Measurements from ENCODE around the gene OR52N5.

OR52N5 gene

DNA sequence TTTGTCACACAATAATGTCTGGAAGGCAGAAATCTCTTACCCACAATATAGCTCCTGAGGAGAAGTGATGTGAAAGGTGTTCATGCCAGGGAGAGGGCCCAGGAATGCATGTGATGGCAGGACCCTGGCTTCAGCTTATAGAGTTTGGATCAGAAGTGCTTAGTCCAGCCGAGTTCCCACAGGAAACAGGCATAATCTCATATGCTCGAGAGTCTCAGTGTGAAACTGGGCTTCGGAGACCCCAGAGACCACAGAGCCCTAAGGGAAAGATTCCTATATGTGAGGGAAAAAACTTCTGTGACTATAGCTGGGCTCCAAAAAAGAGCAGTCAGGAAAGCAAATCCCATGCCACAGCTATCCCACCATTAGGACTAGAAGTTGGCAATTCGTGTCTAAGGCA, at the start of gene OR52N5:
OR52N5 (minus strand) TSS at position 101 of the 400 bp plus-strand sequence. CDS start 4,721 bp downstream, outside the sequence.
- no peak for DNase-seq

DNA sequence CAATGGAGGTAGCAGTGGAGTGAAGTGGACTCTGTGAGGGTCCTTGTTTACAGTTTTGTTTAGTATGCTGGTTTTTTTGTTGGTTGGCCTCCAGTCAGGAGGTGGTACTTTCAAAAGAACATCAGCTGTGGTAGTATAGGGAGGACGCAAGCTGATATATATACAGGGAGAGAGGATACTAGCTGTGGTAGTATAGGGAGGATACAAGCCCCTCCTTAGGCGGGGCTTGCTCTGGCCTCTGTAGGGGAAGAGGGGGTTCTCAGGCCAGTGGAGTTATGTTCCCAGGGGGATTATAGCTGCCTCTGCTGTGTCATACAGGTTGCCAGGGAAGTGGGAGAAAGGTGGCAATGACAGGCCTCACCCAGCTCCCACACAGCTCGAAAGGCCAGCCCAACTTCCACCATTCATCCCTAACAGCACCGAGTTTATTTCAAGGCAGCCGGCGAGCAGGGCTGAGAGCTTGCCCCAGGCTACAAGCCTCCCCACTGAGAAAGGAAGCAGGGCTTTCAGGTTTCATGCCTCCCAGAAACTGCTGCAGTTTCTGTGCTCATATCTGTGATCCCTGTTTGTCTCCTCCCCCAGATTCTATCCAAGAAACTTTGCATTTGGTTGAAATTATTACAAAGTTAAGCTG, 48.2 kb upstream of the OR52N5 start:
- DNase-seq = no peak

DNA sequence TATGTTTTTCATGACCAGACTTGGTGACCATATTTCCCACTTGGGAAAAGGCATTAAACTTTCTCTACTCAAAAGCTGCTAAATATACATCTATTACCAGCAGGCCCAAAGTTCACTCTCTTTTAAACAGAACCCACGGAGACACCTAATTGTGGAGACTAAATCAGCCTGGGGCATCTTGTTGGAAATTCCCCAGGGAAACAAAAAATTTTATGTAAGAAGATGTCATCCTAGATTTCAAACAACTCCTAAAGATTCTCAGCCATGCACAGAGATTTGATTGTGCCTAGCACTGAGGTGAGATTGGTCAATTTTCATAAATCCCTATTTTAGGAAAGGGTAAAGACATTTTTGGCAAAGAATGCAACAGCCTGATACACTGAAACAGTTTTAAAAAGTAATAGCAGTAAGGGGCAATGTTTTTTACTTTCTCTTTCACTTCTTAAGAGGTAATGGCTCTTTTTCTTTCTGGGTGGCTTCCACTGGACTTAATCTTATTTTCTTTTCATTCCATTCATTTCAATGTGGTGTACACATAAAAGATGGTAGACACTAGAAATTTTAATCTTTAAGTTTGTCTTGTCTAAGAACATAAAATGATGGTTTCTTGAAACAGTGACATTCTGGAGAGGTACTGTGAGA, 35.2 kb upstream of the OR52N5 start:
- no peak for DNase-seq

DNA sequence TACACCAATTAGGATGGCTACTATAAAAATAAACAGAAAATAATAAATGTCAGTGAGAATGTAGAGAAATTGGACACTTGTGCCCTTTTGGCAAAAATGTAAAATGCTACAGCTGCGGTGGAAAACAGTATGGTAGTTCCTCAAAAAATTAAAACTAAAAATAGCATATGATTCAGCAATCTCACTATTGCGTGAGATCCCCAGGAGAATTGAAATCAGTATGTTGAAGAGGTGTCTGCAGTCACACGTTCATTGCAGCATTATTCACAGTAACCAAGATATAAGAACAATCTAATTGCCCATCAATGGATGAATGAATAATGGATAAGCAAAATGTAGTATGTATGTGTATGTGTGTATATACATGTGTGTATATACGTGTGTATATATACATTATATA, 32.4 kb upstream of the OR52N5 start:
- DNase-seq = no peak

DNA sequence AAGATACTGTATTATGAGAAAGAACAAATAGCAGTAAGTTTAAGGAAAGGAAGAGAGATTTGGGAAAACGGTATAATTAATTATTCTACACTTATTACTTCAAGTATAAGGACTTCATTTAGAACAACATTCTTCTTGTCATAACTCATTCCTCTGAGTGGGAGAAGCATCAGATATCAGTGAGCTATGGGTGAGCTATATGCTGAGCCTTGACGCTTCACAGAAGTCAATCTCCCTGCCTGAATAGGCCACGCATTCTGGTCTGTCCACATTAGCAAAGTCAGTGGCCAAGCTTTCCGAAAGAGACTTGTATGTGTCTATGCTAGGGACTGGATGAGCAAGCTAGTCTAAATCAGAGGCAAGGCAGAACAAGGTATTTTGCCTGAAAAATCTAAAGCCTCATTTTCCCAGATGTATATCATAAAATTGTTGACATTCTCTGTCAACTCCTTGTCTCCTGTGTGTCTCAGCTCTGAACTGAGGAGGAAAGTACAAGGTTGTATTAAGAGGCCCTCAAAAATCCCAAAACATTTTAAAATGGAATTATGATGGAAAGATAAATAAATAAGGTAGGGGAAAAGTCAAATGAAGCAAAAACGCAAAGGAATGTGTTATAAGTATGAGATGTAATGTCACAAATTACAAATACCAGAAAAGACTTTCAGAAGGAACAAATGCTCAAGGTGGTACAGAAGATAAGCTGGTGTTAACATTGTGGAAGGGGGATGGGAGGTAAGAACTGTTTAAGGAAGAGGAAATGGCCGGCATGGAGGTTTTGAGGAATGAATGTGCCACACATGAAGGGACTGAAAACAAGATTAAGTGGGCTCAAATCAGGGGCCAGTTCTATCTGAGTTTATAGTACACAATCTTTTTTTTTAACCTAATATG, 27.0 kb upstream of the OR52N5 start:
- DNase-seq = no peak

DNA sequence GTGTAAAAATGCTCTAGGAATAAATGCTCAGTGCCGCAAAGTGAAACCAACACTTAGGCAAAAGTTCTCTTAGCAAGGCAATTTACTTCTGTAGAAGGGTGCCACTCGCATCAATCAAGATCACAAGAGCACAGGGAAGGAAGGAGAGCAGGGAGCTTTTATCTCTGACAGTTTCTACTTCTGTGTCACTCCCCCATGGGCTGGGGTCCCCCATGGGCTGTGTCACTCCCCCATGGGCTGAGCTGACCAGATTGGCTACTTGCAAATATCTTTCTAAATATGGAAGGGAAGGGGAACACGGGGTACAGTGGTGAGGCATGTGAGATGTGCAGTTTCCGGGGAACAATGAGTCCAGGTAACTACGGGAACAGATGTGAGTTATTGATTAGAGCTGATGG, 26.0 kb upstream of the OR52N5 start:
- DNase-seq = no peak

DNA sequence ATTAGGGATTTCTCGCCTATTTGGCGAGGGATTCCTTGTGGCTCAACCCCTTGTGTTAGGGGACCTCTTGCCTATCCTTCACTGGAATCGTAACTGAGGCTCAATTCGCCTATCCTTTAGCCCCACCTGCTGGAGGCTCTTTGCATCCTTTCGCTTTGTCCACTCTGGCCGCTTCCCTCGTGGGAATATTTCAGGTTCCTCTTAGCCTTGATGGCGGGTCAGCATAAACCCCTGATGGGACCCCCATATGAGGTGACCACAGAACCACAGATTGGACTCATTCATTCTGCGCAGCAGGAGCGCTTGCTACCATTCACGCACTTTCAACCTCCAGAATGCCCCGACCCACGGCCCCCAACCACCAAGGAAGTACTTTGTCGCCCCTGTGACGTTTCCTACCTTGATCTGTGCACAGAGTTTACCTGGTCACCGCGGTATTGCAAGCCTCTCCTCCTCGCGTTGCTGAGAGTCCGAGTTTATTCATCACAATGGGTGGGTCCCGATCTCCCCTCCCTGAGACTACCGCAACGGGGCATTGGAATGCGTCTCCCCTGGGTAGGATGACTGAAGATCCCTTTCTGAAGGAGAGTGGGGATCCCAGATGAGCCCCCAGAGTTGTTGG, 25.5 kb upstream of the OR52N5 start, which contains the start of gene OR52N2:
OR52N2 (plus strand) TSS at position 425 of the 622 bp plus-strand sequence. CDS start 11,412 bp downstream, outside the sequence.
- DNase-seq = peak; percentile 57

DNA sequence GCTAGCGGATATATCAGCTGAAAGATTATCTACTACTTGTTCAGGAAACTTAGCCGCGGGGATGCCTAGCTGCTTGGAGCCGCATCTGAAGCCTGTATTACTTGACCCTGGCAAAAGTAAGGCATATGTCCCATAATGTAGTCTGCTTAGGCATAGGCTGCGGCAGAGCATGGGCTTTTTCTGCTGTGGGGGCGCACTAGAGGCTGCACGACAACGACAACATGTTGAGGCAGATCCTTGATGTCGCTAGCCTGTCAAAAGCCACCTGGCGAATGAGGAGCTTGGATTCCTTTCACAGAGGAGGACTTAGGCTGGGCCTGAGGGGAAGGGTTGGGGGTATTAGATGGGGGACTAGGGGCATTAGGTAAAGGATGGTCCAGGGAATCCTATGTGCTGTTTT, 24.4 kb upstream of the OR52N5 start:
- no peak for DNase-seq

DNA sequence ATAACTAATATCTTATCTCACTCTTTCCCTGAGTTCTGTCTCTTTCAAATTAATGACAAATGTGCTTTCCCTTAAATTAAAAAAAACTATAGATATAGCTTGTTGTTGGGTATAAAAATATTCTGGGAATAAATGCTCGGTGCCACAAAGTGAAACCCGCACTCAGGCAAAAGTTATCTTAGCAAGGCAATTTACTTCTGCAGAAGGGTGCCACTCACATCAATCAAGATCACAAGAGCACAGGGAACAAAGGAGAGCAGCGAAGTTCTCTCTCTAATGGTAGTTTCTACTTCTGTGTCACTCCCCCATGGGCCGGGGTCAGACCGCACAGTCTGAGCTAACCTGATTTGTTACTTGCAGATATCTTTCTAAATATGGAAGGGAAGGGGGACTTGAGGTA, 20.8 kb upstream of the OR52N5 start:
- no peak for DNase-seq

DNA sequence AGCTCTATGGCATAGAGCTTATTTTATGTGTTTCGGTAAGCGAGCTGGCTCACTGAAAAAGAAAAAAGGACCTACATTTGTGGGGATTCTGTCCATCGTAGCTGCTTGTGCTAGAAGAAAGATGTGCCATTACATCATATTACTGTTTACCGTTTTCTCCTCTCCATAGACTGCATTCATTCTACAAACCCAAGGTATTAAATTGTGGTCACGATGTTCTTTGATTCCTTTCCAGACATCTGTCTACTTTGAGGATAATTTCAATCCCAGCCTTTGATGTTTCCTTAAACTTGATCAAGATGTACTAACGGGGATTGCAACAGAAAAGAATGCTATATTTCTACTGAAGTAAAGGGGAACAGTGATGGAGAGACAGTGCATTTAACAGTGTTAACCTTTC, 13.4 kb upstream of the OR52N5 start:
- no peak for DNase-seq

DNA sequence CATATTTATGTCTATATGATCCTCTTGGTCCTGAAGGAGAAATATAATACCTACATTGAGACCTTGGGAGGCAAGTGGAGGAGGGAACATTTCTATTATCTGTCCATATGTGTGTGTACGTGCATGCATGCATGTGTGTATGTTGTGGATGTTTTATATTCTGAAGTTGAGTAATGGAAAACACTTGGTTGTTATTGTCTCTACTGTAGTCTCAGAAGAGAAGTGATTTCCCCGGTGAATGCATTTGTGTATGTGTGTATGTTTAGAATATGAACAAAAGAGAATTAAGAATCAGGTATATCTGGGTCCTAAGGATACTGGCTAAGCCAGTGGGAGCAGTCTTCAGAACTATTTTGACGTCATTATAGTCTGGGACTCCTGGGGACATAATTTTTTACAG, 8.0 kb upstream of the OR52N5 start, which contains the start of gene OR52N1:
OR52N1 (minus strand) TSS at position 101 of the 400 bp plus-strand sequence. CDS start 2,449 bp downstream, outside the sequence.
- no peak for DNase-seq

DNA sequence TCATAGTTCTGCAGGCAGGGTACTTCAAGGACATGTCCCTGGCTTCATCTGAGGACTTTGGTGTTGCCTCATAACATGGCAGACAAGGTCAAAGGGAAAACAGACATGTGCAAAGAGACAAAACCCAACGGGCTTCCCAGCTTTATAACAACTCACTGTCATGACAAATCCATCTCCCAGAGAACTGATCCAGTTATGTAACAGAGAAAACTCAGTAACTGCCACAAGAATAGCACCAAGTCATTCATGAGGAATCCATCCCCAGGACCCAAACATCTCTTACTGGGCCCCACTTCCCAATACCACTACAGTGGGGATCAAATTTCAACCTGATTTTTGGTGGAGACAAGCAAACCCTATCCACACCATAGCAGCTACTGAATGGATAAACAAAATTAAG, 16.1 kb downstream of the OR52N5 start:
- DNase-seq = no peak

DNA sequence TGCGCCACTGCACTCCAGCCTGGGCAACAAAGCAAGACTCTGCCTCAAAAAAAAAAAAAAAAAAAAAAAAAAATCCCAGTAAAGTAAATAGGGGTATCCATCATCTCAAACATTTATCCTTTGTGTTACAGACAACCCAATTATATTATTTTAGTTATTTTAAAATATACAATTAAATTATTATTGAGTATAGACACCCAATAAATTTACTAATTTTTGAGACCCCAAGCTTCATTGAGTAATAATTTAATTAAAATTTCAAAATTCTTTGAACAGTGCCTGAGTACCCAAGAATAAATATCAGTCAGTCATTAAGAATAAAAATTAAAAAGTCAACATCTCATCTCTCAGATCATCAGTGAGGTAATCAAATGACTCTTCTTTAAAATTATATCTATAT, 29.2 kb downstream of the OR52N5 start, which contains the start of gene OR52N4:
OR52N4 (plus strand) TSS at position 301 of the 400 bp plus-strand sequence. CDS start 498 bp downstream, outside the sequence.
- DNase-seq = no peak

DNA sequence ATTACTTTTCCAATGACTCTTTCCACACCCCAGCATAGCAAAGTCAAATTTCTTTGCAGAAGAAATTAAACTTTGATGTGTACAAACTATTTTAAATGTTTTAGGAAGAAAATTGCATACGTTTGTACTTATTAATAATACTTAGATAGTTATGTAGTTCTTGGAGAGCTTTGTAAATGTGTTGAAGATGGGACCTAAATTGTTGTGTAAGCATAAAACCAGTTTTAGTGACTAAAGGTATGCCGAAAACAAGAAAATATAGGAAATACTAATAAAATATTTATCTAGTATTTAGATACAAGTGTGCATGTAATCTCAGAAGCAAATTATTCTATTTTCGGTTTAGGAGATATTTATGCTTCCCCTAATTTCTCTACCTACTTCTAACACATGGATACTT, 33.3 kb downstream of the OR52N5 start:
- DNase-seq = no peak

DNA sequence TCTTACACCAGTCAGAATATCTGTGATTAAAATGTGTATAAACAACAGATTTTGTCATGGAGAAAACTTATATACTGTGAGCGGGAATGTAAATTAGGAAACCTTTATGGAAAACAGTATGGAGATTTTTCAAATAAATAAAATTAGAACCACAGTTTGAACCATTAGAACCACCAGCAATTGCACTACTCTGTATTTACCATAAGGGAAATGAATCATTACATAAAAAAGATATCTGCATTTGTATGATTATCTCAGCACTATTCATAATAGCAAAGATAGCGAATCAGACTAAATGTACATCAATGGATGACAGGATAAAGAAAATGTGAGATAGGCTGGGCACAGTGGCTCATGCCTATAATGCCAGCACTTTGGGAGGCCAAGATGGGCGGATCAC, 36.5 kb downstream of the OR52N5 start:
- no peak for DNase-seq

DNA sequence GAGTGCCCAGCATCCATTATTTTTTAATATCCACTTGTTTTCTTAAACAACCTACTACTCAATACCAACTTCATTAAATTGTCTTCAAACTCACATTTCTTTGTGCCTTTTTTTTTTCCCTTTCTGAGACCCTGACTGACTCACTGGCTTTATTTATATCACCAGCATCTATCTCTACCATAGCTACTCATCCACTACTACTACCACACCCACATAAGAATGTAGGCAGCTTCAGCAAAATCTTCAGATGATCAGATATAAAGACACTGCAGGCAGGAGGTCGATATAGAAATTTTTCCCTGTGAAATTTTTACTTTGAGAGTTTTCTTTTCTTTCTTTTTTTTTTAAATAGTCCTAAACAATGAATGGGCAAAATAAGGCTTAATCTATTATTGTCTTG, 44.7 kb downstream of the OR52N5 start:
- no peak for DNase-seq

DNA sequence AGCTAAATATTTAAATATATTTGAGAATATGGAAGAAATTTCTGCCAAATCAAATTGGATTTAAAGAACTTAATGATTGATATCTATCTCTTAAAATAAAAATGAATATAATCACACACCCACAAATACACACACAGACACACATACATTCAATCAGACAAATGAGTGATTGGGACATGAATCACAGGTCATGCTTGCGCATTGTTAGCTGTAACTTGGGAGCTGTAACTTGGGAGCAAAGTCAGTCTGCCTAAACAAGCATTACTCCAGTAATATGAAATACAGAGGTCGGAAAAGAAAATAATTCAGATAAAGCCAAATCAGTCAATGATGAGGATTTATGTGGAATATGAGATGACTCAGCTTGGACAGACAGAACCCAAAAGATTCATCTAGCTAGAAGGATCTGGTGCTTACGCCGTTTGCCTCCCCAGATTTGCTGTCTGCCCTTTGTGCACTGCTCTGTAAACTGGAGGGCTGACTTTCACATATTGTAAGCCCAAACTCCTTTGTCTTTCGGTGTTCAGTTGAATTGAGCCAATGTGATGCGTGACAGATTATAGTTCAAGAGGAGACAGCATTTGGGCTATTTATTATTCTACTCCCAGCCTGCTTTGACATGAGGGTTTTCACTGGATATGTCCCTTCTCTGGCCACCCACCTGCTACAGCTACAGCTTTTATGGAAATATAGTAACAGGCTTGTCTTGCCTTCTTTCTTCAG, 45.3 kb downstream of the OR52N5 start:
- DNase-seq = no peak

DNA sequence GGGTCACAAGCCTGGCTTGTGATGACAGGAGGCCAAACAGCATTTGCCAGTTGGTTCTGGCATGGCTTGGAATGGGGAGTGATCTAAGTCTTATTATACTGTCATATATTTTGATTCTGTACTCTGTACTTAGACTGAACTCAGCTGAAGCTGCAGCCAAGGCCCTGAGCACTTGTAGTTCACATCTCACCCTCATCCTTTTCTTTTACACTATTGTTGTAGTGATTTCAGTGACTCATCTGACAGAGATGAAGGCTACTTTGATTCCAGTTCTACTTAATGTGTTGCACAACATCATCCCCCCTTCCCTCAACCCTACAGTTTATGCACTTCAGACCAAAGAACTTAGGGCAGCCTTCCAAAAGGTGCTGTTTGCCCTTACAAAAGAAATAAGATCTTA, 46.1 kb downstream of the OR52N5 start:
- no peak for DNase-seq

DNA sequence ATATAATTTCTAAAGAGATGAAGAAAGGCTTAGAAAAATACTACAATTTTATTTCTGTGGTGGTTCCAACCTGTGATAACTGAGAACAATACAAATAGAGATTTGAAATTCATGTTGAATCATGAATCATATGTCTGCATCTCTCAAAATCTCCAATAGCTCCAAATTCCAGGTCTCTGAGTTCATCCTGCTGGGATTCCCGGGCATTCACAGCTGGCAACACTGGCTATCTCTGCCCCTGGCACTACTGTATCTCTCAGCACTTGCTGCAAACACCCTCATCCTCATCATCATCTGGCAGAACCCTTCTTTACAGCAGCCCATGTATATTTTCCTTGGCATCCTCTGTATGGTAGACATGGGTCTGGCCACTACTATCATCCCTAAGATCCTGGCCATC, 46.8 kb downstream of the OR52N5 start, which contains the start of gene OR56B1:
OR56B1 (plus strand) TSS at position 53 of the 400 bp plus-strand sequence; CDS start at position 122, 69 bp downstream.
- DNase-seq = no peak

DNA sequence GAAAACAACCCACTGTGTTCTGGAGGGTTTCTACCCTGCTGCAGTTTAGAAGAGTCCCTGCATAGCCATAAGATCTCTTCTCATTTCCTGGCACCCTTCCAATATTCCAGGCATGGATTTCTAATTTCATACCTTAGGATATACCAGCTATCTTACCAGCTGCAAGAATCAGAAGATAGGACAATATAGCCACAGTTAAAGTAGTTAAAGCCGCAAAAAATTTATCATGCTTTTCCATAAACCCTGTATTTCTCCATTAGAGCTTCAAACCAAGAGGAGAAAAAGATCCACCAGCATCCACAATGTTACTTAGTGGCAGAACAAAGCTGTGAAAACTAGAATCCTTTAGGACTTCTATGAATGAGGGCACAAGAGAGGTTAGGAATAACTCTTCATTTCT, 55.5 kb downstream of the OR52N5 start:
- no peak for DNase-seq

DNA sequence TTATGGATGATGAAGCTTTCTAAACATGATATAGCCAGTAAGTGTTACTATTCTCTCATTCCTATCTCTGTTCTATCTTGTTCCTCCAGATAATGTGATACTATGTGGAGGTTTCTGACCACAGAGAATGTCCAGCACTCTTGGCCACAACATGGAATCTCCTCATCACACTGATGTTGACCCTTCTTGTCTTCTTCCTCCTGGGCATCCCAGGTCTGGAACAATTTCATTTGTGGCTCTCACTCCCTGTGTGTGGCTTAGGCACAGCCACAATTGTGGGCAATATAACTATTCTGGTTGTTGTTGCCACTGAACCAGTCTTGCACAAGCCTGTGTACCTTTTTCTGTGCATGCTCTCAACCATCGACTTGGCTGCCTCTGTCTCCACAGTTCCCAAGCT, 56.8 kb downstream of the OR52N5 start:
- DNase-seq = no peak
